KOPT-K1 (cell line): ENCODE measurements around the gene RO60.
"Not testable (repeated sequence)": the region's sequence is repeated elsewhere in the genome, so short reads cannot be mapped to it uniquely, and the experiment has no call there.

Source experiments
- H3K27ac ChIP-seq: fragments of 200-600 bp; sonication (generic); 2 replicates; pipeline ENCODE4 v1.5.1; 2016; ENCODE audit warnings: antibody characterized with exemption, mild to moderate bottlenecking, low read depth, low read length; ENCODE audit not compliant: poor library complexity, severe bottlenecking
- H3K36me3 ChIP-seq: fragments of 200-600 bp; sonication (generic); 2 replicates; pipeline ENCODE4 v1.5.1; 2017; ENCODE audit warnings: antibody characterized with exemption, mild to moderate bottlenecking, low read length, moderate library complexity; ENCODE audit not compliant: insufficient read depth
- H3K9me3 ChIP-seq: fragments of 200-600 bp; sonication (generic); 2 replicates; pipeline ENCODE4 v1.5.1; 2017; ENCODE audit warnings: antibody characterized with exemption, low read length, mild to moderate bottlenecking; ENCODE audit not compliant: insufficient read depth, poor library complexity, severe bottlenecking

The RO60 gene

DNA sequence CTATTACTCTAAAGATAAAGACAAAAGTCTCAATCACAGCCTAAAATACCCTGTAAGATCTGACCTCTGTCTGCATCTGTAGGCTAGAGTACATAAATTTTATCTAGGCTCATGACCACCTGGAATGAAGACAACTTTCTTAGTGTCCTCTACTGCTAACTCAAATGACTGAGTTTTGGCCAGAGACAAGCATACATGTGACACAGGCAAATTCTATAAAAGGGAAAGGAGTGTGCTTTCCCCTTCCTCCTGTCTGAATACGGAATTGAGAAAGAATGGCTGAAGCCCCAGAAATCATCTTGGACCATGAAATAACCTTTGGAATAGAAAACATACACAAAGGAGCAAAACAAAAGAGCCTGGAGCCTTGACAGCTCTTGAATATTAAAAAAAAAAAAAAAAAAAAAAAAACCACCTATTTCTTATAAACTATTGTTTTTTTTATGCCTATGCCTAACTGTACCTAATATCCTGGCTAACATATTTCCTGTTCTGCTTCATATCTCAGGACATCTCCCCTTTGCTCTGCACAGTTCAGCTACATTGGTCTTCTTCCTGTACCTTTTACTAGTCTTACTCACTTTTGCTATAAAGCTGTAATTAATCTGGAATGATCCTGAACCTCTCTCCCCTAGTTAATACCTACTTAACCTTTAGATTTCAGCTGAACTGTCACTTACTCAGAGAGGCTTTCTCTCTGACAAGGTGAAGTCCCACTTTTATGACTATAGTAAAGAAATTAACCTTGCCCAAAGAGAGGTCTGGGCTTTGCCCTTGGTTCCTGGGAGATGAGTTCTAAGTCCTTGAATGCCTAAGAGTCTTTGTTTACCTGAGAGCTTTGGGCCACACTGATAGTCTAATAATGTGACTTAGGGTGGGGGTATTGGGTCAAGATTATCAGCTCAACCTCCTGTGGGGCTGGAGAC, 16.4 kb upstream of the RO60 start:
- H3K36me3 ChIP-seq = peaks cover 89% of the 10 kb centered on the region
- no peak overlapping the region for H3K27ac ChIP-seq

DNA sequence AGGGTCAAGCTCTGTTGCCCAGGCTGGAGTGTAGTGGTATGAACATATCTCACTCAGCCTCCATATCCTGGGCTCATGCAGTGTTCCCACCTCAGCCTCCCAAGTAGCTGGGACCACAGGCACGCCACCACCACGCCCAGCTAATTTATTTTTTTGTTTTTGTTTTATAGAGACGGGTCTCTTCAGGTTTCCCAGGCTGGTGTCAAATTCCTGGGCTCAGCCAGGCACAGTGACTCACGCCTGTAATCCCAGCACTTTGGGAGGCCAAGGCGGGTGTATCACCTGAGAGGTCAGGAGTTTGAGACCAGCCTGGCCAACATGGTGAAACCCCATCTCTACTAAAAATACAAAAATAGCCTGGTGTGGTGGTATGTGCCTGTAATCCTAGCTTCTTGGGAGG, 10.5 kb upstream of the RO60 start:
- peaks cover 77% of the 10 kb centered on the region for H3K36me3 ChIP-seq
- H3K27ac ChIP-seq, H3K9me3 ChIP-seq: not testable (repeated sequence)

More for the DNA sequence above, 16.4 kb upstream of the RO60 start:
- H3K9me3 ChIP-seq = no peaks in the 10 kb centered on the region

DNA sequence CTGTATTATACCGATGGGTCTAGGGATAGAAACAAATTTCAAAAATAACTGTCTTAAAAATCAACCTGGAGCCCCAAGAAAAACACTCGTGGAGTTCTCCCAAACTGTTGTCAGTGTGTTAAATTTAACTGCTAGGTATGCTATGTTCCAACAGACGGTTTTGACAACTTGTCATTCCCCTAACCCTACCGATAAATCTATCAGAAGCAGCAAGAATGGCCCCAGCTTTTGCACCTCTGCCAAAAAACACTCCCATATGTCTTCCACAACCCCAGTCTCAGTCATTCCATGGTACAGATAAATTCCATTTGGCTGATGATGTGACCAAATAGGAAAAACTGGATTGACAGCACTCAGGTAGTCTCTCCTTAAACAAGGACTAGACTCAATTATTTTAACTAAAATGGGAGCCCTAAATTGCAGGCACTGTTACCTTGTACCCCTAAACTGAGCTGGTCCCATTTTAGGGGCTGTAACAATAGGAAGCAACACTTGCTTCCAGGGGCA, 5.2 kb upstream of the RO60 start:
- no peak overlapping the region for H3K27ac ChIP-seq
- H3K36me3 ChIP-seq = peaks cover 39% of the 10 kb centered on the region
- no peaks in the 10 kb centered on the region for H3K9me3 ChIP-seq

DNA sequence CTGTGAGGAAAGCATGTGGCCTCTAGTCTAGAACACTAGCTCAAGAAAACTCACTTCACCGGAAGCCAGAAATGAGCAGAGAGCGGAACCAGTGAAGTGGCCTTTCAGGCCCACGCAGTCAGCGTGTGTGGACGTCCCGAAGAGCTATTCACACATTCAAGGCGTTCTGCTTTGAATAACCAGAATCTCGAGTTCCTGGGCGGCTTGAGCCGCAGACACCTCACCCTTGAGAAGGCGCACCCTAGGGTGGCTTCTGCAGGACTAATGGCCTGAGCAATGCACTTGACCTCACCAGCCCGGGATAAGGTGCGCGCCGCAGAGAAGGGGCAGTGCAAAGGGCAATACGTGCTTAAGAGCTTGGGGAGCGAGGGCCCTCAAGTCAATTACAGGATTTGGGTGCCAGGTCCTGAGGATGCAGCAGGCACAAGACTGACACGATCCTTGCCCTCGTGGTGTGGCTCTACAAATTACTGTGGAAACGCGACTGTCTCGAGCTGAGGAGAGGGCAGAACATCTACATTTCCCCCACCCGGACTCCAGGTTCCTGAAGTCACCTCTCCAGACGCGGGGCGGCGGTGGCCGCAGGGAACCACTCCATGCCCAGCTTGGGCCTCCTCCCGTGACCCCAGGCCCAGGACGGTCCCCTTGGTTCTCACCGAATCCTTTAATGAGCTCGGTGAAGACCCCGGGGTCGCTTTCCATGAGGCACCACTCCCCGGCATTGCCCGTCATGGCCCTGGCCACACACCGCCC, 707 bp upstream of the RO60 start:
- Histone ChIP-seq H3K9me3 (no peaks in the 10 kb centered on the region), H3K27ac (peak overlapping the region; percentile 88), H3K36me3 (peaks cover 13% of the 10 kb centered on the region)

DNA sequence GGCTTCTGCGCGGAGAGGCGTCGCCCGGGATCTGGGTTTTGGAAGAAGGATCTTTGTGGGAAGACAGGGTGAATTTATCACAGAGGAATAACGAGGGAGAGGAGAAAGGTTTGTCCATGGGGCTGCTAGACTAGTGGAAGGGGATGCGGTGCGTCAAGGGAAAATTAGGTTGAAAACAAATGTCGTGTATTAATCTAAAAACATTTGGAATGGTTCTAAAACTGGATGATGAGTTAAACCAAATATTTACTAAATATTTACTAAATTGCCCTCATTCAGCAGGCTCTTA, 647 bp downstream of the RO60 start:
- Histone ChIP-seq H3K36me3 (peaks cover 3% of the 10 kb centered on the region; the same call in 1 of the 2 replicates), H3K9me3 (no peaks in the 10 kb centered on the region), H3K27ac (peak overlapping the region; percentile 88)

DNA sequence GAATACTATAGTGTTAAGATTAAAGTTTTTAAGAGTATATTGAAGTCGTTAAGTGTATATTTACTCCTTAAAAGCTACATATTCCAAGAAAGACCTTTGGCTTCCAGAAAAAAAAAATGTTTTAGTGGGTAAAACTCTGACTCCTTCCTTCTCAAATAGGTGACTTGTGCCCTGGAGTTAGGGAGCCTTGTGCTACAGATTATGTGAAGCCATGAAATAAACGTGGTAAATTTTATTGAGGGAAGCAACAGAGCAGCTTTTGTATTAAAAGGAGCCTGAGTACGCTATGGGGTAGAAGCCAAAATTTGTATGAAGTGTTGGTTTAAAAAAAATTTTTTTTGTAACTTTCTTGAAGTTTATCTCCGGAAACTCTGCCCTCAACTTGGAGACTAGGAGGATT, 994 bp downstream of the RO60 start:
- H3K9me3 ChIP-seq = no peaks in the 10 kb centered on the region
- peak overlapping the region; percentile 88 for H3K27ac ChIP-seq
- H3K36me3 ChIP-seq = no peaks in the 10 kb centered on the region

DNA sequence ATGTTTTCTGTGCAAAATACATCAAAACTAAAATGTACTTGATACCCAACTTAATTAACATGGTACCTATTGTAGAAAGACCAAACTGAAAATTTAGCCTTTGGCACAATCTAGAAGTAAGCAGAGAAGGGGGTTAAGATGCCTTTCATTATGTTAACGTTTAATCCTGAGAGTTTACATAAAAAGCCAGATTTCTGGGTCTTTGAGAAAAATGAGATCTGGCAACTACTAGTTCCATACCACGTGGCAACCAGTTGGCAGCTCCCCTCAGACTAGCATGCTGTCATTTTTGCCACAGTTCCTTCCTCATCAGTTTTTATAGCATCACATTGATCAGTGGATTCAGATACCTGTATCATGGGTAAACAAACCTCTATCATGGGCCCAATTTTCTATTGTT, 1.5 kb downstream of the RO60 start:
- Histone ChIP-seq H3K27ac (peak overlapping the region; percentile 88), H3K9me3 (no peaks in the 10 kb centered on the region), H3K36me3 (no peaks in the 10 kb centered on the region)

DNA sequence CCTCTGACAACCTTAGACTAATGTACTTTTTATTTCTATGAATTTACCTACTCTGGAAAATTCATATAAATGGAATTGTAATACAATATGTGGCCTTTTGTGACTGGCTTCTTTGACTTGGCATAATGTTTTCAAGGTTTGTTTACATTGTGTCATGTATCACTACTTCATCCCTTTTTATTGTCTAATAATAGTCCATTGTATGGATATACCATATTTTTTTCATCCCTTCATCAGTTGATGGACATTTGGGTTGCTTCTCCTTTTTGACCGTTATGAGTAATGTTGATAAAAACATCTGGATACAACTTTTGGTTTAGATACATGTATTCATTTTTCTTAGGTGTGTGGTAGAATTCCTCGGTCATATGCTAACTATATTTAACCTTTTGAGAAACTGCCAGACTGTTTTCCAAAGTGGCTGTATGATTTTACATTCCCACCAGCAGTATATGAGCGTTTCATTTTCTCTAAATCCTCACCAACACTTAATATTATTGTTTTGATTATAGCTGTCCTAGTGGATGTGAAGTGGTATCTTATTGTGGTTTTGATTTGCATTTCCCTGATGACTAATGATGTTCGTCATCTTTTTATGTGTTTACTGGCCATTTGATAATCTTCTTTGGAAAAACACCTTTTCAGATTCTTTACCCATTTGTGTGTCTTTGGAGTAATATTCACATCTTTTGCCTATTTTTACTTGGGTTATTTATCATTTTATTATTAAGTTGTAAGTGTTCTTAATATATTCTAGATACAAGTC, 3.5 kb downstream of the RO60 start:
- H3K9me3 ChIP-seq = no peaks in the 10 kb centered on the region
- H3K27ac ChIP-seq = no peak overlapping the region
- H3K36me3 ChIP-seq = no peaks in the 10 kb centered on the region

DNA sequence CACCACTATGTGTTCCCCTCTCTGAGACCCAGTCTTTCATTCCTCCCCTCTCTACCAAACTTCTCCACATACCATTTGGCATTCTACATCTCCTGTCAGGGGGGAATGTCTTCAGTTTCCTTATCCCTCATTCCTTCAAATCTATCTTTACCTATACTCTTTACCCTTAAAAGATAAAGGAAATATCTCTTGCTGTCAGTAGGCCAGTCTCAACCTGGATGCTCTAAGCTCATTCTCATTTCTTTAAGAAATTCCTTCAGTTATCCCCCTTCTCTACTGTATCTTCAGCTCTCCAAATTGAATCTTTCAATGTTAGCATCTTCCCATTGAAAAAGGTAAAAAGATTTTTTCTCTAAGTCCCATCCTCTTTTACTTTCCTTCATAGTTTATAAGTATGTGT, 6.5 kb downstream of the RO60 start:
- peaks cover 13% of the 10 kb centered on the region; the same call in 1 of the 2 replicates for H3K36me3 ChIP-seq
- H3K9me3 ChIP-seq = no peaks in the 10 kb centered on the region
- no peak overlapping the region for H3K27ac ChIP-seq

DNA sequence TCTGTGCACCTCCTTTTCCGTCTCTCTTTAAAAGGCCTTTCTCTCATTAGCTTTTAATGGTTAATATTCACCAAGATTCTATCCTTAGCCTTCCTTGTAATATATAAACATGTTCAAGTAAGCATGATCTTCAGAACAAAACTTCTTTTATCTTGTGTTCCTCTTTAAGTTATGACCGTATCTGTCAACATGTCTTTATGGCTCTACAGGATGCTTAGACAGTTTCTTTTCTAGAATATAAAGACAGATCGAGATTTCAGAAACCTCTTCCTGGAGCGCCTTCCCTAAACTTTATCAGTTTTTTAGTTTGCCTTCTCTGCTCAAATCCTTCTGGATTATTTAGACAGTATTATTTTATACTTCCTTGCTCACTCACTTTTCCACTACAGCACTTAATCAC, 7.2 kb downstream of the RO60 start:
- peaks cover 13% of the 10 kb centered on the region; the same call in 1 of the 2 replicates for H3K36me3 ChIP-seq
- H3K9me3 ChIP-seq = no peaks in the 10 kb centered on the region
- no peak overlapping the region for H3K27ac ChIP-seq

DNA sequence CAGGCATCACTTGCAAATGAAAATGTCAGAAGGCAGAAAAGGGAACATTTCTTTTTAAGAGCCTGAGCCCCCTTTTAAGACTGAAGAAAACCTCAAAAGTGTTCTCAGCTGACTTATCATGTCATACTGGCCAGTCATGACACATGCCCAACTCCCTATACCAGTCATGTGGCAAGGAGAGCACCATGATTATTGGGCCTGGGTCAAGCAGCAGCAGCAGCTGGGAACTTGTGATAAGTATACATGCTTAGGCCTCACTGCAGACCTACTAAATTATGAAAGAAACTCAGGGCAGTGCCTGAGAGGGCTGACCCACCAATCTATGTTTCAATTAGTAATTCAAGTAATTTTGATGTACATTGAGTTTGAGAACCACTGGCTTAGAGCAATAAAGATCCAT, 8.6 kb downstream of the RO60 start:
- Histone ChIP-seq H3K9me3 (no peaks in the 10 kb centered on the region), H3K36me3 (peaks cover 13% of the 10 kb centered on the region; the same call in 1 of the 2 replicates), H3K27ac (no peak overlapping the region)

DNA sequence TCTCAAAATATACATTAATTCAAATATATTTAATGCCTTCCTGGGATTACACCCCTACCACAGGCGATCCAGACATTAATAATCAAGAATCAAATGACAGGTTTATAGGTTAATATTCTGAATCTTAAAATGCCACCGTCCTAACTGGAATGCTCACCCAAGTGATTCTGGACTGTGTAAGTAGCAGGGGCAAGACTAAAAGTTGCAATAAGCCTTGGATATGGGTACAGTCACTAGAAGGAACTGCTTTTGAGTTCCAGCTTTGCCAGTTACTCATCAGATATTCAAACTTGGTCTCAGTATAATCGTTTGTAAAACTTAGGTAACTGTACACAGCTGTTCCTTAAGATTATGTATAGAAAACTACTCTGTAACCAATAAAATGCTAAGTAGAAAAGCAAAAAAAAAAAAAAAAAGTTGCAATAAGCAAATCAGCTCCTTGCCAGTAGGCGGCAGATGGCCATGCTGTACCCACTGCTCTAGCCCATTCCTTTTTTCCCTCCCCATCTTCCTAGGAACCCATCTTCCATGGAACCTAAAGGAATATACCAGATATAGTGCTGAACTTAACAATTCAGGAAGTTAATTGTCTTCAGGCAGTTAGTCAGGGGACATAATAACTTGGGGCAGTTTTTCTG, 10.5 kb downstream of the RO60 start:
- Histone ChIP-seq H3K27ac (no peak overlapping the region), H3K36me3 (peaks cover 15% of the 10 kb centered on the region), H3K9me3 (no peaks in the 10 kb centered on the region)

DNA sequence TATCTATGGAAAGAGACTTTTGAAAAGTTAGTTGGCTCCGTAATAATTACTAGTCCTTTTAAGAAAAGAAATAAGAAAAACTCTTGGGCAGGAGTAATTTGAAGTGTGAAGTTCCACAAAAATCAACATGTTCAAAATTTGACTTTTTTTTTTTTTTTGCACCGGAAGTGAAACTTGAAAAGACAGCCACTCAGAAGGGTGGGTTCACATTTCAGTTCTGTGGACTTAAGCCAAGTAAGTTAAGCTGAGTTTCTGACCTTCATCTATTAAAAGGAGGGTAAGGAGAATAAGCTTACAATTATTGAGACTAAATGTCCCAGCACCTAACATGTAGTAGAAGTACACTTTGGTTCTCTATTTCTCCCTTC, 11.0 kb downstream of the RO60 start:
- Histone ChIP-seq H3K36me3 (peaks cover 17% of the 10 kb centered on the region), H3K27ac (no peak overlapping the region), H3K9me3 (no peaks in the 10 kb centered on the region)

DNA sequence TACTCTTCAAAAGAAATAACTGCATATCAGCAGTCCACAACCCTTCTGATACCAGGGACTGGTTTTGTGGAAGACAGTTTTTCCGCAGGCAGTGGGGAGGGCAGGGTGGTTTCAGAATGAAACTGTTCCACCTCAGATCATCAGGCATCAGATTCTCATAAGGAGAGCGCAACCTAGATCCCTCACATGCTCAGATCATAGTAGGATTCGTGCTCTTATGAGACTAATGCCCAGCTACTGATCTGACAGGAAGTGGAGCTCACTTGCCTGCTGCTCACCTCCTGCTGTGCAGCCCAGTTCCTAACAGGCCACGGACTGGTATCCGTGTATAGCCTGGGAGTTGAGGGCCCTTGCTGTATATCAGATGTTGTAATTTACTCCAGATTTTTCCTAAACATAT, 11.5 kb downstream of the RO60 start:
- no peaks in the 10 kb centered on the region for H3K9me3 ChIP-seq
- H3K36me3 ChIP-seq = peaks cover 17% of the 10 kb centered on the region
- H3K27ac ChIP-seq = no peak overlapping the region
